NCI-H69 (cell line): ENCODE measurements around the gene MEF2D.

Source experiments
- DNase-seq: peaks from one replicate; lab custom pipeline; 2025; lab: John Stamatoyannopoulos, UW

The MEF2D gene

DNA sequence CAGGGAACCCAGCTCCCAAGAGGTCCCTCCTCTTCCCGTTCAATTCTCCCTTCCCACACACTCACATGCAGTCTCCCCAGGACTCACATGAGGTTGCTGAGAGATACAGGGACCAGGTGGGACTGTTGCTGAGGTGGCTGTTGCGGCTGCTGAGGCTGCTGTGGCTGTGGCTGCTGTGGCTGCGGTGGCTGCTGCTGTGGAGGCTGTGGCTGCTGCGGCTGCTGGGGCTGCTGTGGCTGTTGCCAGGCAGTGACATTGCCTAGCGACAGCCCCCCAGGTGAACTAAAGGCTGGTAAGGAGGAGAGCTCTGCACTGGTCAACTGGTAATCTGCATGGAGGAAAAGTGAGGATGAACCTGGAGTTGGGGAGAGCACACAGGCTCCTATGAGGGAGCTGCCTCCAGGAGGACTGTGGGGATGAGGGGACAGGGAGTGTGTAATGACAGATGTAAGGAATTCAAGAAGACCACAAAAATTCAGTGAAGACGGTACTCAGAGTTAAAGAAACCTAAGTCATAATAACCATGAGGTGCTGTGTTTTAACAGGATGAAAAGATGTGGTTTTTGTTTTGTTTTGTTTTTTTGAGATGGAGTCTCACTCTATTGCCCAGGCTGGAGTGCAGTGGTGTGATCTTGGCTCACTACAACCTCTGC, 31.8 kb downstream of the MEF2D start:
- DNase-seq, result no peak

DNA sequence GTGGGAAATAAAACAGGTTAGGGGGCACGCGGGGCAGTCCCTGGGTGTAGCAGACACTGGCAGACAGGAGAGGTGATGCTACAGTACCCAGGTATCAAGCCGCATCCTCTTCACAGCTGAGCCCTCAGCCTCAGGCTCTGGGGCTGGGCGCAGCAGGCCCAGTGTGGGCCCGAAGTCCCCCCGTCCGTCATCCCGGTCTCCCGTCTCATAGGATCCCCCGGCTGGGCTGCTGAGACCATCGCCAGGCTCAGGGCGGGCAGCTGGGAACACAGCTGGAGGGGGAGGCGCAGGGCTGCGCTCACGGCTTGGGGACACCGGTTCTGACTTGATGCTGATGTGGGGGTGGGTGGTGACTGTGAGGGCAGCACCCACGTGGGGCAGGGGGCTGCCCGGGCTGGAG, 32.7 kb downstream of the MEF2D start:
- no peak for DNase-seq

DNA sequence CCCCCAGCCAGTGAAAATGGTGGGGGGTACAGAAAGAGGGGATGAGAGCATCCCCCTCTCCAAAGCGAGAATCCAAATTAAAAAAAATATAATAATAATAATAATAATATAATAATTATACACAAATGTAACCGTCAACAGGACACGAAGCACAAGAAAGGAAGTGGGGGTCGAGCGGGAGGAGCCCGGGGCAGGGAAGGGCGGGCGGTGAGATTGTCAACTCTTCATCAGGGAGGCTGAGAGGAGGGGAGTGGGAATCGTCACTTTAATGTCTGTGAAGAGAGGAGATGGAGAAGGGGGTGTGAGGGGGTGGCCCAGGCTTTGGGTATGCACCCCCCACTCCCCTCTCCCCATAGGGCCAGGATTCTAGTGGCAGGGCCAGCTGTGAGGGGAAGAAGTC, 33.2 kb downstream of the MEF2D start:
- DNase-seq, result no peak

- DNase-seq, result peak; percentile 46
Measured at GRCh38 chr1:156465747-156466365, 34.7 kb downstream of the MEF2D start.

- DNase-seq, result no peak
Measured at GRCh38 chr1:156464825-156465452, 35.6 kb downstream of the MEF2D start.

- DNase-seq, result peak; percentile 51
Measured at GRCh38 chr1:156464335-156464734, 36.2 kb downstream of the MEF2D start.

GRCh38 chr1:156463874-156464273, 36.7 kb downstream of the MEF2D start:
- DNase-seq, result no peak

GRCh38 chr1:156462954-156463795, 37.4 kb downstream of the MEF2D start:
- no peak for DNase-seq

- DNase-seq, result no peak
Measured at GRCh38 chr1:156461781-156462647, 38.6 kb downstream of the MEF2D start.

- no peak for DNase-seq
Measured at GRCh38 chr1:156461109-156461508, 39.5 kb downstream of the MEF2D start.

- DNase-seq, result no peak
Measured at GRCh38 chr1:156460525-156460924, 40.0 kb downstream of the MEF2D start.

DNA sequence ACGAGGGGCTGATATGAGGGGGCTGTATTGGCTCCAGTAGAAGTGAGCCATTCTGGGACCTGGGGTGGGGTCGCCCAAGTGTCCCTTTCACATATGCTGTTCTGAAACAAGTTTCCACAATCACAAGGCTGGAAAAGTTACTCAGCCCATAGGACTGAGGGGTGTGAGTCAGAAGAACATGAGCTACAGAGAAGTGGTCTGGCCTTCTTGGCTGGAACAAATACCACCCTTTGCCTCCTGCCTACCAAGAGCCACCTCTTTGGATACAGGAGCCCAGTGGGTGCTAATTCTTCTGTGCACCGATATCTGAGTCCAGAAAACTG, 42.4 kb downstream of the MEF2D start:
- peak; percentile 13 for DNase-seq

GRCh38 chr1:156456625-156457465, 43.7 kb downstream of the MEF2D start:
- DNase-seq, result peak; percentile 99

DNA sequence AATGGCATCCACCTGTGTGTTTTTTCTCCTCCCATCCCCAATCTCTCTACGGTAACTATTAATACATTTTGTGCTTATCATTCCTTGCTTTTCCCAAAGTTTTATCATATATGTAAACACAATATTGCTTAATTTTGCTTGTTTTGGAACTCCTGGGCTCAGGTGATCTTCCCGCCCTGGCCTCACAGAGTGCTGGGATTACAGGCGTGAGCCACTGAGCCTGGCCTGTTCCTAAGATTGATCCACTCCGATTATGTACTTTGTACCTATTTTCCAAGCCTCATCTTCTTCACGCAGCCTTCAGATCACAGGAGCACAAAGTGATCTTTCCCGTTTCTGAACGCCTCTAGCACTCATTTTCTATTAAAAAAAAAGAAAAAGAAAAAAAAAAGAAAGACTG, 45.2 kb downstream of the MEF2D start:
- no peak for DNase-seq

DNA sequence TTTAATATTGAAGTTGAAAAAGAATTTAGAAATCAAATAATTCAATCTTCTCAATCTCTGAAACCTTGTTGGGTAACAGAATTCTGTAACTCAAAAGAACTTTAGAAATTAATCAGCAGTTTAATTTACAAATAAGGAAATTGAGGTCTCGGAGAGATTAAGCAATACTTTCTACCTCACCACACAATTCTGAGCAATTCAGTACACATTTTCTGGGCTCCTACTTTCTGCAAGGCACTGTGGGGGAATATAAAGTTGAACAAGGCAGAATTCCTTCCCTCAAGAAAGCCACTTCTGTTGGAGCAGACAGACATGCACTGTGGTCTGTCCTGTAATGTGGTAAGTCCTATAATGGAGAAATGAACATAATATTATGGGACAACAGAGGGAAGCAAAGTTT, 47.7 kb downstream of the MEF2D start:
- DNase-seq, result no peak

DNA sequence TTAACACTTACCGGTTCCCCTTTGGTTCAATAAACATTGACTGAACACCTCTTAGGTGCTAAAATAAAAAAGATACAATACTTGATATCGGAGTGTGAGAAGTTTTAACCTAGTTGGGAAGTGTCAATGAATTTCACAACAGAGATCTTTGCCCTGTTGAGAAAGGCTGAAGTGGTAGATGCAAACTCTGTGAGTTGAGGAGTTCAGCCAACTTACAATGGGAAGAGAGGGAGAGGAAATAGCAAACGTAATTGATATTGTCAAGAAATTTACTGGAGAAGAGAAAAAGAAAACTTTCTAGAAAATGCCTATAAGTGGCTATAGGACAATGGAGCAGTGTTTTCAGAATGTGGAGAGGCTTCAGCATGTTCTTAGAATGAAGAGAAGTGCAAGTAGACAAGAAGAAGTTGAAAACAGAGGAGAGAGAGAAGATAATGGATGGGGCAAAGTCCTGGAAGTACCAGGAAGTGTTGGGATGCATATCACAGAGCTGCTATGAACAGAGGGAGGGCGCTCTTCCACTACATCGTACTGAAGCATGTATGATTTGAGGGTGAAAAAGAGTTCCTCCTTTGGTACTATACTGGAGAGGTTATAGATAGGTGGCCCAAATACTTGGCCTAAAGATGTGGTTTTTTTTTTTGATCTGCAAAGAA, 48.9 kb downstream of the MEF2D start:
- peak; percentile 16 for DNase-seq

- no peak for DNase-seq
Measured at GRCh38 chr1:156448134-156448967, 52.2 kb downstream of the MEF2D start.

GRCh38 chr1:156445789-156446263, 54.7 kb downstream of the MEF2D start:
- DNase-seq, result peak; percentile 92

- DNase-seq, result peak; percentile 73
Measured at GRCh38 chr1:156444407-156445001, 56.1 kb downstream of the MEF2D start.
